Activated CD4-positive, alpha-beta T cell treated with anti-CD3 and anti-CD28 coated beads, Interleukin-2, amount 10 ng/mL, durations not matched to agents 7 days and 5 days (primary cell): ENCODE measurements around the gene HECW1. TPM values are rescaled to one million over a fixed set of nuclear protein-coding genes. Genes with fewer than 3 reads are reported as not detected.

ENCODE experiments used
- CTCF ChIA-PET: fragments of 350-600 bp; sonication (Branson Sonifier 250); formaldehyde crosslinking; loops from one replicate; lab custom pipeline; 2021; ENCODE audit warnings: antibody characterized with exemption; lab: Charles Lee
- POLR2A ChIA-PET: fragments of 350-600 bp; sonication (Branson Sonifier 250); formaldehyde crosslinking; loops from one replicate; lab custom pipeline; 2021; ENCODE audit warnings: antibody characterized with exemption; lab: Charles Lee
- DNase-seq: peaks from one replicate; pipeline ENCODE4 v3.0.0-alpha.2; 2020
- H3K27ac Mint-ChIP-seq: one replicate; pipeline ENCODE4 v1.8.0; 2021; ENCODE audit warnings: mild to moderate bottlenecking, moderate library complexity, mixed read lengths
- H3K27me3 Mint-ChIP-seq: one replicate; pipeline ENCODE4 v1.8.0; 2021; ENCODE audit warnings: mixed read lengths
- H3K36me3 Mint-ChIP-seq: one replicate; pipeline ENCODE4 v1.8.0; 2021; ENCODE audit warnings: low read depth, mixed read lengths
- H3K4me1 Mint-ChIP-seq: one replicate; pipeline ENCODE4 v1.8.0; 2021; ENCODE audit warnings: mixed read lengths
- H3K4me3 Mint-ChIP-seq: one replicate; pipeline ENCODE4 v1.8.0; 2021; ENCODE audit warnings: mild to moderate bottlenecking, moderate library complexity, mixed read lengths
- H3K9me3 Mint-ChIP-seq: one replicate; pipeline ENCODE4 v1.8.0; 2021; ENCODE audit warnings: mixed read lengths
- total RNA-seq, 2 experiments: library from RNA; stranded (reverse); gene quantifications; one replicate each; pipeline ENCODE4 v1.2.3, GENCODE V29; 2021

The HECW1 gene
- total RNA-seq, 2 experiments from 2014 or later, result not detected

- H3K27me3 Mint-ChIP-seq, result peaks cover 12% of the 10 kb centered on the region
- no peak overlapping the region for H3K27ac Mint-ChIP-seq
- no peak overlapping the region for H3K4me3 Mint-ChIP-seq
- ChIA-PET CTCF (no interaction called here), POLR2A (no interaction called here)
- H3K4me1 Mint-ChIP-seq, result no peaks in the 10 kb centered on the region
- no peaks in the 10 kb centered on the region for H3K36me3 Mint-ChIP-seq
- H3K9me3 Mint-ChIP-seq, result no peaks in the 10 kb centered on the region
- no peak for DNase-seq
Observed at GRCh38 chr7:43394441-43395130, 282.1 kb downstream of the HECW1 start.

GRCh38 chr7:43395351-43395750 lies 282.9 kb downstream of the HECW1 start:
- Mint-ChIP-seq H3K4me3 (no peak overlapping the region), H3K27me3 (peaks cover 14% of the 10 kb centered on the region), H3K36me3 (no peaks in the 10 kb centered on the region), H3K9me3 (no peaks in the 10 kb centered on the region), H3K4me1 (no peaks in the 10 kb centered on the region), H3K27ac (no peak overlapping the region)
- no peak for DNase-seq
- POLR2A ChIA-PET, result no interaction called here
- CTCF ChIA-PET, result no interaction called here

GRCh38 chr7:43396187-43396740 lies 283.8 kb downstream of the HECW1 start:
- CTCF ChIA-PET, result no interaction called here
- POLR2A ChIA-PET, result no interaction called here
- peaks cover 19% of the 10 kb centered on the region for H3K27me3 Mint-ChIP-seq
- no peak overlapping the region for H3K27ac Mint-ChIP-seq
- H3K36me3 Mint-ChIP-seq, result no peaks in the 10 kb centered on the region
- DNase-seq, result no peak
- H3K4me3 Mint-ChIP-seq, result no peak overlapping the region
- no peaks in the 10 kb centered on the region for H3K4me1 Mint-ChIP-seq
- H3K9me3 Mint-ChIP-seq, result no peaks in the 10 kb centered on the region

- H3K27ac Mint-ChIP-seq, result no peak overlapping the region
- no peaks in the 10 kb centered on the region for H3K9me3 Mint-ChIP-seq
- H3K4me1 Mint-ChIP-seq, result no peaks in the 10 kb centered on the region
- H3K27me3 Mint-ChIP-seq, result peaks cover 24% of the 10 kb centered on the region
- ChIA-PET POLR2A (no interaction called here), CTCF (interaction anchor here (1.5 kb wide), 1 partner anchor 10 kb away, joined by 4 read pairs; no protein-coding TSS in a partner anchor)
- no peak overlapping the region for H3K4me3 Mint-ChIP-seq
- H3K36me3 Mint-ChIP-seq, result no peaks in the 10 kb centered on the region
- DNase-seq, result no peak
Observed at GRCh38 chr7:43398831-43399230, 286.4 kb downstream of the HECW1 start.

- ChIA-PET POLR2A (no interaction called here), CTCF (no interaction called here)
- Mint-ChIP-seq H3K4me3 (no peak overlapping the region), H3K27ac (no peak overlapping the region), H3K4me1 (no peaks in the 10 kb centered on the region), H3K27me3 (peaks cover 9% of the 10 kb centered on the region), H3K36me3 (no peaks in the 10 kb centered on the region), H3K9me3 (no peaks in the 10 kb centered on the region)
- no peak for DNase-seq
Observed at GRCh38 chr7:43405948-43406347, 293.5 kb downstream of the HECW1 start.

GRCh38 chr7:43406961-43407360 lies 294.5 kb downstream of the HECW1 start:
- Mint-ChIP-seq H3K27ac (no peak overlapping the region), H3K9me3 (no peaks in the 10 kb centered on the region), H3K27me3 (peaks cover 7% of the 10 kb centered on the region), H3K4me1 (no peaks in the 10 kb centered on the region), H3K4me3 (no peak overlapping the region), H3K36me3 (no peaks in the 10 kb centered on the region)
- no peak for DNase-seq
- POLR2A ChIA-PET, result no interaction called here
- CTCF ChIA-PET, result interaction anchor here (1.2 kb wide), 1 partner anchor 15 kb away, joined by 3 read pairs; no protein-coding TSS in a partner anchor

GRCh38 chr7:43408981-43409380 lies 296.5 kb downstream of the HECW1 start:
- ChIA-PET POLR2A (no interaction called here), CTCF (interaction anchor here (0.8 to 1.4 kb wide), 2 partner anchors 10 to 12 kb away, joined by 3 to 4 read pairs; no protein-coding TSS in a partner anchor)
- Mint-ChIP-seq H3K4me3 (no peak overlapping the region), H3K9me3 (no peaks in the 10 kb centered on the region), H3K27me3 (peaks cover 2% of the 10 kb centered on the region), H3K36me3 (no peaks in the 10 kb centered on the region), H3K4me1 (no peaks in the 10 kb centered on the region), H3K27ac (no peak overlapping the region)
- DNase-seq, result no peak

GRCh38 chr7:43417455-43417854 lies 305.0 kb downstream of the HECW1 start:
- no peaks in the 10 kb centered on the region for H3K9me3 Mint-ChIP-seq
- H3K27ac Mint-ChIP-seq, result no peak overlapping the region
- CTCF ChIA-PET, result no interaction called here

GRCh38 chr7:43430411-43430810 lies 318.0 kb downstream of the HECW1 start:
- Mint-ChIP-seq H3K4me1 (no peaks in the 10 kb centered on the region), H3K36me3 (no peaks in the 10 kb centered on the region), H3K9me3 (no peaks in the 10 kb centered on the region), H3K4me3 (no peak overlapping the region), H3K27ac (no peak overlapping the region), H3K27me3 (peaks cover 2% of the 10 kb centered on the region)
- ChIA-PET POLR2A (no interaction called here), CTCF (no interaction called here)
- no peak for DNase-seq

More at GRCh38 chr7:43417455-43417854, 305.0 kb downstream of the HECW1 start:
- no peaks in the 10 kb centered on the region for H3K4me1 Mint-ChIP-seq
- H3K4me3 Mint-ChIP-seq, result no peak overlapping the region
- peaks cover 6% of the 10 kb centered on the region for H3K27me3 Mint-ChIP-seq
- DNase-seq, result no peak
- POLR2A ChIA-PET, result no interaction called here
- H3K36me3 Mint-ChIP-seq, result no peaks in the 10 kb centered on the region

GRCh38 chr7:43431020-43431595 lies 318.7 kb downstream of the HECW1 start:
- CTCF ChIA-PET, result no interaction called here
- POLR2A ChIA-PET, result no interaction called here
- no peak overlapping the region for H3K27ac Mint-ChIP-seq
- no peaks in the 10 kb centered on the region for H3K4me1 Mint-ChIP-seq
- H3K4me3 Mint-ChIP-seq, result no peak overlapping the region
- no peaks in the 10 kb centered on the region for H3K9me3 Mint-ChIP-seq
- H3K36me3 Mint-ChIP-seq, result no peaks in the 10 kb centered on the region
- peaks cover 2% of the 10 kb centered on the region for H3K27me3 Mint-ChIP-seq
- no peak for DNase-seq

- H3K9me3 Mint-ChIP-seq, result no peaks in the 10 kb centered on the region
- H3K27ac Mint-ChIP-seq, result no peak overlapping the region
- CTCF ChIA-PET, result interaction anchor here (0.7 kb wide), 1 partner anchor 10 kb away, joined by 3 read pairs; no protein-coding TSS in a partner anchor
- POLR2A ChIA-PET, result no interaction called here
- H3K36me3 Mint-ChIP-seq, result no peaks in the 10 kb centered on the region
- DNase-seq, result no peak
- peaks cover 2% of the 10 kb centered on the region for H3K27me3 Mint-ChIP-seq
- H3K4me1 Mint-ChIP-seq, result no peaks in the 10 kb centered on the region
- no peak overlapping the region for H3K4me3 Mint-ChIP-seq
Observed at GRCh38 chr7:43433639-43434038, 321.2 kb downstream of the HECW1 start.

GRCh38 chr7:43437001-43437400 lies 324.6 kb downstream of the HECW1 start:
- Mint-ChIP-seq H3K27me3 (no peaks in the 10 kb centered on the region), H3K27ac (no peak overlapping the region)
- POLR2A ChIA-PET, result no interaction called here

GRCh38 chr7:43438897-43439479 lies 326.5 kb downstream of the HECW1 start:
- H3K9me3 Mint-ChIP-seq, result no peaks in the 10 kb centered on the region
- no peaks in the 10 kb centered on the region for H3K36me3 Mint-ChIP-seq
- H3K4me1 Mint-ChIP-seq, result no peaks in the 10 kb centered on the region
- CTCF ChIA-PET, result interaction anchor here (0.6 to 1.7 kb wide), 6 partner anchors 15 to 285 kb away, joined by 3 to 6 read pairs (median 4); no protein-coding TSS in a partner anchor
- POLR2A ChIA-PET, result no interaction called here
- no peak for DNase-seq
- H3K4me3 Mint-ChIP-seq, result no peak overlapping the region
- peaks cover 7% of the 10 kb centered on the region for H3K27me3 Mint-ChIP-seq
- no peak overlapping the region for H3K27ac Mint-ChIP-seq

More at GRCh38 chr7:43437001-43437400, 324.6 kb downstream of the HECW1 start:
- H3K4me3 Mint-ChIP-seq, result no peak overlapping the region
- no peak for DNase-seq
- no peaks in the 10 kb centered on the region for H3K9me3 Mint-ChIP-seq
- H3K4me1 Mint-ChIP-seq, result no peaks in the 10 kb centered on the region
- H3K36me3 Mint-ChIP-seq, result no peaks in the 10 kb centered on the region
- CTCF ChIA-PET, result interaction anchor here (0.6 kb wide), 1 partner anchor 389 kb away, joined by 3 read pairs; no protein-coding TSS in a partner anchor
